Thoracic aorta (tissue), 2 donors: ENCODE measurements around the gene REV1. TPM values are rescaled to one million over a fixed set of nuclear protein-coding genes. Genes with fewer than 3 reads are reported as not detected.

ENCODE experiments used
- ATAC-seq: fragments of 150-250 bp; one replicate; pipeline ENCODE4 v1.8.0; 2017; ENCODE audit warnings: low read depth; ENCODE audit not compliant: insufficient number of reproducible peaks, low FRiP score
- DNase-seq: peaks from one replicate; pipeline ENCODE4 v3.0.0-alpha.2; 2020; ENCODE audit warnings: low spot score
- H3K27ac ChIP-seq, 2 donors: fragments of 200-600 bp; sonication (generic); 1 replicate in 1 of 2; 2 replicates in 1 of 2; pipeline ENCODE4 v1.5.1; 2016; ENCODE audit warnings: mild to moderate bottlenecking in 2 of 2, moderate library complexity in 2 of 2
- H3K27me3 ChIP-seq: fragments of 200-600 bp; sonication (generic); replicated peaks from 2 replicates; pipeline ENCODE4 v1.6.0; 2016; ENCODE audit warnings: mild to moderate bottlenecking; ENCODE audit not compliant: insufficient read depth
- H3K36me3 ChIP-seq: fragments of 200-600 bp; sonication (generic); one replicate; pipeline ENCODE4 v1.5.1; 2016
- H3K4me1 ChIP-seq, 2 donors: fragments of 200-600 bp; sonication (generic); 1 replicate in 1 of 2; 2 replicates in 1 of 2; pipeline versions ENCODE4 v1.5.1 to v1.6.0; 2016; ENCODE audit warnings: low read depth in 2 of 2, mild to moderate bottlenecking in 1 of 2; ENCODE audit not compliant: control insufficient read depth in 1 of 2
- H3K4me3 ChIP-seq: fragments of 200-600 bp; sonication (generic); 2 replicates; pipeline ENCODE4 v1.5.1; 2016; ENCODE audit warnings: mild to moderate bottlenecking
- H3K9me3 ChIP-seq: fragments of 200-600 bp; sonication (generic); 2 replicates; pipeline ENCODE4 v1.5.1; 2016
- CTCF ChIP-seq: fragments of 200-600 bp; sonication (generic); IDR thresholded peaks from one replicate; pipeline ENCODE4 v1.5.1; 2019; ENCODE audit warnings: antibody characterized with exemption
- total RNA-seq, 2 donors: library from RNA; depleted of rRNA; stranded (reverse); fragments of >200 nt; gene quantifications; one replicate each; pipeline versions ENCODE4 v1.1.0 to v1.2.3, GENCODE V29; 2016

Gene REV1
- total RNA-seq, 2 donors from 2014 or later: 48.3 to 107 TPM

- Histone ChIP-seq H3K36me3 (peaks cover 12% of the 10 kb centered on the region), H3K4me3 (no peak overlapping the region), H3K27ac (peak overlapping the region; percentile 15 to 54)
Measured at GRCh38 chr2:99420031-99420430, 69.8 kb downstream of the REV1 start.

GRCh38 chr2:99417396-99417795, 72.4 kb downstream of the REV1 start:
- Histone ChIP-seq H3K9me3 (no peaks in the 10 kb centered on the region), H3K27ac (no peak overlapping the region), H3K4me3 (no peak overlapping the region), H3K27me3 (no peaks in the 10 kb centered on the region), H3K36me3 (peaks cover 23% of the 10 kb centered on the region), H3K4me1 (peaks cover 11 to 12% of the 10 kb centered on the region in 2 donors)
- no peak for TF ChIP-seq CTCF
- ATAC-seq (no peak), DNase-seq (no peak)

More at GRCh38 chr2:99420031-99420430, 69.8 kb downstream of the REV1 start:
- ATAC-seq (no peak), DNase-seq (no peak)
- Histone ChIP-seq H3K27me3 (no peaks in the 10 kb centered on the region), H3K4me1 (peaks cover 17 to 18% of the 10 kb centered on the region in 2 donors), H3K9me3 (no peaks in the 10 kb centered on the region)
- TF ChIP-seq CTCF: no peak

GRCh38 chr2:99414566-99414965, 75.3 kb downstream of the REV1 start:
- Histone ChIP-seq H3K4me1 (no peaks in the 10 kb centered on the region), H3K27me3 (no peaks in the 10 kb centered on the region), H3K27ac (no peak overlapping the region), H3K36me3 (peaks cover 38% of the 10 kb centered on the region), H3K9me3 (no peaks in the 10 kb centered on the region), H3K4me3 (no peak overlapping the region)
- TF ChIP-seq CTCF: no peak
- ATAC-seq (no peak), DNase-seq (no peak)

- no peak overlapping the region for H3K27ac ChIP-seq
- DNase-seq (no peak), ATAC-seq (no peak)
- H3K27me3 ChIP-seq: no peaks in the 10 kb centered on the region
- peaks cover 33% of the 10 kb centered on the region for H3K36me3 ChIP-seq
- no peaks in the 10 kb centered on the region for H3K9me3 ChIP-seq
- H3K4me1 ChIP-seq: no peaks in the 10 kb centered on the region
- H3K4me3 ChIP-seq: no peak overlapping the region
- no peak for TF ChIP-seq CTCF
Measured at GRCh38 chr2:99410276-99410675, 79.5 kb downstream of the REV1 start.

GRCh38 chr2:99406137-99406536, 83.7 kb downstream of the REV1 start:
- no peak for ATAC-seq
- Histone ChIP-seq H3K36me3 (peaks cover 39% of the 10 kb centered on the region), H3K27ac (no peak overlapping the region), H3K4me1 (no peaks in the 10 kb centered on the region), H3K27me3 (no peaks in the 10 kb centered on the region), H3K4me3 (no peak overlapping the region), H3K9me3 (no peaks in the 10 kb centered on the region)
- no peak for DNase-seq
- no peak for TF ChIP-seq CTCF
